WI38 (cell line): ENCODE measurements around the gene BCOR.

Experiments used
- H3K4me3 ChIP-seq: 2 replicates; pipeline ENCODE4 v1.5.1; 2011; ENCODE audit warnings: low read depth, mild to moderate bottlenecking, control low read depth, low read length
- CTCF ChIP-seq: IDR thresholded peaks from 2 replicates; pipeline ENCODE4 v1.5.1; 2012; ENCODE audit warnings: low read depth, mild to moderate bottlenecking, control low read depth, low read length

Gene BCOR

DNA sequence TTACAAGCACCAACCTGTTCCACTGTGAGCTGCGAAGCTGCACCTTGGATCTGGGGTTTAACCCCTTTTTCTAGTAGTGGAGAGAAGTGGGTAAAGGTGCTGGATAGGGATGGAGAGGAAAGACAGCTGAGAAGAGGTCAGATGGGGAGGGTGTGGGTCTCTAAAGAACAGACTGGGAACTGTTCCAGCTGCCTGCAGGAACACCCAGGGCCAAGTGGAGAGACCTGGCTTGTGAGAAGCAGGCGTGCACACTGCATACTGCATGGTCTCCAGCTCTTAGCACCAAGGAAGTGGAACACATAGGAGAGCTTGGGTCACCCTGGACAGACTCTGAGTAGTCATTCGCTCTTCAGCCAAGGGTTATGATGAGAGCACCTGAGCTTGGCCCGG, 16.1 kb downstream of the BCOR start:
- H3K4me3 ChIP-seq, result no peak overlapping the region
- TF ChIP-seq CTCF, result no peak

- no peak for TF ChIP-seq CTCF
These were observed 16.7 kb downstream of the BCOR start for GRCh38 chrX:40080894-40081678.

GRCh38 chrX:40079572-40079971, 18.2 kb downstream of the BCOR start:
- no peak overlapping the region for H3K4me3 ChIP-seq
- no peak for TF ChIP-seq CTCF

More at GRCh38 chrX:40080894-40081678, 16.7 kb downstream of the BCOR start:
- H3K4me3 ChIP-seq, result no peak overlapping the region

- TF ChIP-seq CTCF, result no peak
- no peak overlapping the region for H3K4me3 ChIP-seq
These were observed 19.1 kb downstream of the BCOR start for GRCh38 chrX:40078489-40079227.

GRCh38 chrX:40077906-40078305, 19.9 kb downstream of the BCOR start:
- TF ChIP-seq CTCF, result no peak
- H3K4me3 ChIP-seq, result no peak overlapping the region

GRCh38 chrX:40076750-40077575, 20.8 kb downstream of the BCOR start:
- no peak overlapping the region for H3K4me3 ChIP-seq
- no peak for TF ChIP-seq CTCF

- TF ChIP-seq CTCF, result no peak
These were observed 22.8 kb downstream of the BCOR start for GRCh38 chrX:40074959-40075332.

More at GRCh38 chrX:40074959-40075332, 22.8 kb downstream of the BCOR start:
- H3K4me3 ChIP-seq, result no peak overlapping the region
